Smooth muscle cell (in vitro differentiated cells): ENCODE measurements around the gene SPPL2A. TPM values are rescaled to one million over a fixed set of nuclear protein-coding genes. Genes with fewer than 3 reads are reported as not detected.

Experiments
- DNase-seq: peaks from one replicate; lab custom pipeline; 2025; ENCODE audit not compliant: unreplicated experiment; lab: John Stamatoyannopoulos, UW
- H2AFZ ChIP-seq: fragments of 200-600 bp; sonication (generic); 2 replicates; pipeline ENCODE4 v1.6.0; 2016; ENCODE audit warnings: antibody characterized with exemption, low read depth, mild to moderate bottlenecking
- H3F3A ChIP-seq: fragments of 200-600 bp; sonication (generic); 2 replicates; pipeline ENCODE4 v1.6.0; 2017; ENCODE audit warnings: antibody characterized with exemption, low read depth
- H3K27ac ChIP-seq: fragments of 200-600 bp; sonication (generic); 2 replicates; pipeline ENCODE4 v1.5.1; 2016; ENCODE audit warnings: low read depth, mild to moderate bottlenecking
- H3K27me3 ChIP-seq: fragments of 200-600 bp; sonication (generic); 2 replicates; pipeline ENCODE4 v1.6.1; 2016; ENCODE audit warnings: low read depth, mild to moderate bottlenecking
- H3K36me3 ChIP-seq: fragments of 200-600 bp; sonication (generic); 2 replicates; pipeline ENCODE4 v1.5.1; 2016; ENCODE audit warnings: low read depth
- H3K4me1 ChIP-seq: fragments of 200-600 bp; sonication (generic); 2 replicates; pipeline ENCODE4 v1.5.1; 2016; ENCODE audit warnings: low read depth
- H3K4me2 ChIP-seq: fragments of 200-600 bp; sonication (generic); 2 replicates; pipeline ENCODE4 v1.6.0; 2016; ENCODE audit warnings: mild to moderate bottlenecking
- H3K4me3 ChIP-seq: fragments of 200-600 bp; sonication (generic); 2 replicates; pipeline ENCODE4 v1.5.1; 2016; ENCODE audit warnings: mild to moderate bottlenecking
- H3K79me2 ChIP-seq: fragments of 200-600 bp; sonication (generic); 2 replicates; pipeline ENCODE4 v1.6.0; 2016; ENCODE audit warnings: low read depth, mild to moderate bottlenecking
- H3K9ac ChIP-seq: fragments of 200-600 bp; sonication (generic); 2 replicates; pipeline ENCODE4 v1.6.0; 2016; ENCODE audit warnings: low read depth
- H3K9me3 ChIP-seq: fragments of 200-600 bp; sonication (generic); replicated peaks from 2 replicates; pipeline ENCODE4 v1.5.1; 2016; ENCODE audit warnings: low read depth
- H4K20me1 ChIP-seq: fragments of 200-600 bp; sonication (generic); 2 replicates; pipeline ENCODE4 v1.6.0; 2016; ENCODE audit warnings: low read depth
- CTCF ChIP-seq: fragments of 200-600 bp; sonication (generic); IDR thresholded peaks from 2 replicates; pipeline ENCODE4 v1.5.1; 2017; ENCODE audit warnings: borderline replicate concordance, mild to moderate bottlenecking, antibody characterized with exemption; ENCODE audit not compliant: insufficient read depth, poor library complexity, severe bottlenecking
- WGBS: methylation state at CpG from one replicate; pipeline ENCODE4 v1.1.7; 2016; ENCODE audit warnings: low lambda C conversion rate; 5-methylcytosine and 5-hydroxymethylcytosine counted together
- polyA plus RNA-seq: library from polyadenylated mRNA; unstranded; fragments of >200 nt; fragmentation: Nextera tagmentation; extraction: Ambion mirVana; gene quantifications from 2 replicates; pipeline ENCODE4 v1.2.1, GENCODE V29; 2016
- total RNA-seq: library from RNA; depleted of rRNA; stranded (reverse); fragments of >200 nt; gene quantifications from 2 replicates; pipeline ENCODE4 v1.2.3, GENCODE V29; 2014

Gene SPPL2A
- total and polyA plus RNA-seq, 2 experiments from 2014 or later, result 62.2 to 265 TPM

DNA sequence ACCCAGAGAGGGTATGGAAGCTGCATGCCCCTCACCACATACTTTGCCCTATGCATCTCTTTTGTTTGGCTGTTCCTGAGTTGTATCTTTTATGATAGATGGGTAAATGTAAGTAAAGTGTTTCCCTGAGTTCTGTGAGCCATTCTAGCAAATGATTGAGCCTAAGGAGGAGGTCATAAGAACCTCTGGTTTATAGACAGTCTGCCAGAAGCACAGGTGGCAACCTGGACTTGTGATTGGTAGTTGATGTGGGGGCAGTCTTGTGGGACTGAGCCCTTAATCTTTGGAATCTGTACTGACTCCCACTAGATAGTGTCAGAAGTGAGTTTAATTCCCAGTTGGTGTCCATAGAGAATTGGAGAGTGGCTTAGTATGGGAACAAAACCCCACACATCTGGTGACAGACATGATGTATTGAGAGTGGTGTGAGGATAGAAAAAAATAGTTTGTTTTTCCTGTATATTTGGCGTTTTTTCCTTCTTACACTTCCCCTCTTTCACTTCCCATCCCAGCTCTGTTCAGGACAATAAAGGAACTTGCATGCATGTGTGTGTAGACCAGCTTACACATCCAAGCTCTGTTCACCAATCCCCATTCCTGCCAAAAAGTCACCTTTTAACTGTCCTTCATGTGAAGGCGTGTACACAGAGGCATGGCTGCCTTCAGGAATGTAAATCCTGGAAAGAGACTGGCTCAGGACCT lies 38.1 kb upstream of the SPPL2A start:
- Histone ChIP-seq H3K27ac (no peak overlapping the region), H3K27me3 (no peaks in the 10 kb centered on the region), H3K4me3 (no peak overlapping the region), H3K9ac (no peak overlapping the region), H3K36me3 (no peaks in the 10 kb centered on the region), H3K4me2 (no peak overlapping the region), H2AFZ (no peak overlapping the region), H3K4me1 (no peaks in the 10 kb centered on the region), H3K9me3 (no peaks in the 10 kb centered on the region), H4K20me1 (no peaks in the 10 kb centered on the region), H3K79me2 (no peaks in the 10 kb centered on the region), H3F3A (no peaks in the 10 kb centered on the region)
- 81% methylated on average over 2 of the region's 2 CpGs for WGBS
- no peak for DNase-seq
- no peak for TF ChIP-seq CTCF

- DNase-seq, result no peak
- no peaks in the 10 kb centered on the region for H3F3A ChIP-seq
- no peak overlapping the region for H3K4me3 ChIP-seq
- no peaks in the 10 kb centered on the region for H3K36me3 ChIP-seq
- H3K9ac ChIP-seq, result no peak overlapping the region
- no peaks in the 10 kb centered on the region for H3K79me2 ChIP-seq
- H2AFZ ChIP-seq, result no peak overlapping the region
- WGBS, result 97% methylated on average over 1 of the region's 1 CpG
- H3K9me3 ChIP-seq, result no peaks in the 10 kb centered on the region
- TF ChIP-seq CTCF, result no peak
- no peaks in the 10 kb centered on the region for H3K27me3 ChIP-seq
- H4K20me1 ChIP-seq, result no peaks in the 10 kb centered on the region
- H3K4me1 ChIP-seq, result no peaks in the 10 kb centered on the region
- no peak overlapping the region for H3K4me2 ChIP-seq
- H3K27ac ChIP-seq, result no peak overlapping the region
These were observed 35.2 kb upstream of the SPPL2A start for GRCh38 chr15:50800715-50801114.

- Histone ChIP-seq H2AFZ (no peak overlapping the region), H3K4me1 (no peaks in the 10 kb centered on the region), H3K4me2 (no peak overlapping the region), H3K27me3 (no peaks in the 10 kb centered on the region), H3K27ac (peak overlapping the region; percentile 57), H4K20me1 (no peaks in the 10 kb centered on the region), H3K9me3 (no peaks in the 10 kb centered on the region), H3K36me3 (no peaks in the 10 kb centered on the region), H3K9ac (no peak overlapping the region), H3K79me2 (no peaks in the 10 kb centered on the region), H3K4me3 (no peak overlapping the region), H3F3A (no peaks in the 10 kb centered on the region)
- DNase-seq, result no peak
- TF ChIP-seq CTCF, result no peak
- 41% methylated on average over 3 of the region's 3 CpGs for WGBS
These were observed 33.2 kb upstream of the SPPL2A start for GRCh38 chr15:50798684-50799083.

- WGBS, result 73% methylated on average over 1 of the region's 1 CpG
- Histone ChIP-seq H3K9me3 (no peaks in the 10 kb centered on the region), H3K4me2 (no peak overlapping the region), H3K36me3 (no peaks in the 10 kb centered on the region), H3K79me2 (no peaks in the 10 kb centered on the region), H2AFZ (no peak overlapping the region), H3K4me1 (no peaks in the 10 kb centered on the region), H3K4me3 (no peak overlapping the region), H3F3A (no peaks in the 10 kb centered on the region), H4K20me1 (no peaks in the 10 kb centered on the region), H3K27ac (peak overlapping the region; percentile 57), H3K27me3 (no peaks in the 10 kb centered on the region), H3K9ac (no peak overlapping the region)
- no peak for DNase-seq
- TF ChIP-seq CTCF, result no peak
These were observed 32.4 kb upstream of the SPPL2A start for GRCh38 chr15:50797926-50798325.
